Measurements from ENCODE around the gene IMP4.

The IMP4 gene

GRCh38 chr2:130390460-130391057 lies 47.9 kb downstream of the IMP4 start:
- no peak overlapping the region for H3K27ac ChIP-seq
- peak overlapping the region; percentile 74 for H3K4me3 ChIP-seq (ENCODE audit: low read depth, low read length)
- no peaks in the 10 kb centered on the region for H3K36me3 ChIP-seq (replicated peaks)
- TF ChIP-seq CTCF (IDR thresholded peaks at IDR 0.05; ENCODE audit: low read depth, low read length, missing control alignments): no peak
- in situ Hi-C loops (cut with HindIII; ENCODE audit: low pct_ligation_motif_present, low sequenced_read_pairs): no loop called here
- H3K27me3 ChIP-seq (replicated peaks): no peaks in the 10 kb centered on the region
- no peak for DNase-seq

DNA sequence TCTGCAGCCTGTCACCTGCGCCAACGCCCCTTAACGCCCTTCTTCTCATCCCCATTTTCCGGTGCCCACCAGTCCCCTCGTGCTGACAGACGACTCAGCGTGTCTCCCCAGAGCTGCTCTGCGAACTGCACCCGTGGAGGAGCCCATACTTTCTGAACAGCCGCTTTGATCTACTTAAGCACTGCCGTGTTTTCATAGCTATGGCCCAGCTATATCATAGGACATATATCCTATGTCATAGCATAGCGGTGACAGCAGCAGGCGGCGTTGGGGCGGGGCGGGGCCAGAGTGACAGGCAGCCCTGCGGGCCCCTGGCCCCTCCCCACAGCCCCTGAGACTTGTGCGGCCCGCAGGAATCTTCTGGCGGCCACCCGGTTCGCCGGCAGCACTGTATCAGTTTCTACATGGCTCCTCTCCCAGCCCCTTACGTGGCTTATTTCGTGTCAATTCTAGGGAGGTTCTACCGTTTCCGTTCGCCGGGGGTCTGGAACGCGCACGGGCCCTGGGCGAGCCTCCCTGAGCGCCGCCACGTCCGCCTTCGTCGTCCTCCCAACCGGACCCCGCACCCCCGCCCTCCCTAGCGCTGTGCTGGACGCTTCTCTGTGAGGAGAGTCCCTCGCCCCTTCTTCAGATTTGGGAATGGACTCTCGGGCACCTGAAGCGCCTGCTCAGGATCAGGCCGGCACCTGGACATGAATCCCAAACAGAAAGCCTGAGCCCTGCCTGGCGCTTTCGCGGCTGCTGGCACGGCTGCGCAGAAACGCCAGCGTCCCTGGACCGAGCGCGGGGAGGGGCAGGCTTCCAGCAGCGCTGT lies 48.6 kb downstream of the IMP4 start:
- in situ Hi-C loops (cut with HindIII; ENCODE audit: low pct_ligation_motif_present, low sequenced_read_pairs): no loop called here
- TF ChIP-seq CTCF (IDR thresholded peaks at IDR 0.05; ENCODE audit: low read depth, low read length, missing control alignments): no peak
- Histone ChIP-seq H3K4me3 (ENCODE audit: low read depth, low read length) (peak overlapping the region; percentile 74), H3K27me3 (replicated peaks) (no peaks in the 10 kb centered on the region), H3K27ac (peak overlapping the region; percentile 49), H3K36me3 (replicated peaks) (no peaks in the 10 kb centered on the region)
- DNase-seq: peak; percentile 57

DNA sequence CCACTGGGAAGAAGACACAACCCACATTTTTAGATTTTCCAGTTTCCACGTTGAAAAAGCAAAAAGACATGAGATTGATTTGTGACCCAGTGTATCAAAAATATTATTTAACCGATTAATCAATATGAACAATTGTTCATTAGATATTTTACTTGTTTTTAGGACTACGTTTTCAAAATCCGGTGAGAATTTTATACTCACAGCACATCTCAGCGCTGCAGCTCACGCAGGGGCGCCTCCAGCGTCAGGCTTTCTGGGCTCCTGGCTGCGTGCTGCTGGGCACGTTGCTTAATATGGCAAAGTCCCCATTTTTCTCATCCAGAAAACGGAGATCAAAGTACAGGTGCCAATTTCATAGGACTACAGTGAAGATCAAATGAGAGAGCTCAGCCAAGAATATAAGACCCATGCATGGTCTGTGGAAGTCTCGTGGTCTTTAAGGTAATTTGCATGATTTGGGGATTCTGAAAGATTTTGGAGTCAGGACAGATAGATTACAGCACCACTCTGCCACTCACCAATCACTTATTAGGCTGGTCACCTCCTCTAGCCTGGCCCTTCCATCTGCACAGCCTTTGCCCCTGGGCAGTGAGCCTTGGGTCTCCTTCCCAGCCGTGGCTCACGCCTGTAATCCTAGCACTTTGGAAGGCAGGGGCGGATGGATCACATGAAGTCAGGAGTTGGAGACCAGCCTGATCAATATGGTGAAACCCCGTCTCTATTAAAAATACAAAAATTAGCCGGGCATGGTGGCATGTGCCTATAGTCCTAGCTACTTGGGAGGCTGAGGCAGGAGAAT lies 49.4 kb downstream of the IMP4 start:
- TF ChIP-seq CTCF (IDR thresholded peaks at IDR 0.05; ENCODE audit: low read depth, low read length, missing control alignments): peak; percentile 34
- Histone ChIP-seq H3K27ac (no peak overlapping the region), H3K4me3 (ENCODE audit: low read depth, low read length) (peak overlapping the region; percentile 74), H3K27me3 (replicated peaks) (no peaks in the 10 kb centered on the region), H3K36me3 (replicated peaks) (no peaks in the 10 kb centered on the region)
- in situ Hi-C loops (cut with HindIII; ENCODE audit: low pct_ligation_motif_present, low sequenced_read_pairs): no loop called here
- DNase-seq: no peak

DNA sequence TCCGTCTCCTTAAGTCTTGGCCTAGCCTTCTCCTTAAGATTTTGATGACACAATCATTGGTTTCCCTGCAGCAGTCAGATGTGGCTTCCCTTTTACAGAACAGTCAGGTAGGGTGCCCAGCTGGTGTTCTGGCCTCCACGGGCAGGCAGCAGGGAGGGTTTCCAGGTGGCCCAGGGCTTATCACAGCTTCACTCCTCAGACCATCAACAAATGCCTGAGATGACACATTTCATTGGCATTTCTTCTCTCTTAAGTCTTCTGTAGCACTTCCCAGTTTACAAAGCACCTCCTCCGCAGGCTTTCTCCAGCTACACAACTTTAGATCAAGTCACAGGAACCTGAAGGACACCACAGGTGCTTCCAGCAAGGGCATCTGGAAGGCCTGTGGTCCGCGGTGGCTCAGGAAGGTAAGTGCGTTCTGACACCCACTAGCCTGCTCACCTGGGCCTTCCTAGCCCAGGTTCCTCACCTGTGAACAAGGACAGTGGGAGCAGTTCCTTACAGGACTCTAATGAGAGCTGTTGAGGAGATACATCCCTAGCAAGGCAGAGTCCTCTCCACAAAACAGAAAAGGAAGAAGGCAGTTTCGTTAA lies 50.7 kb downstream of the IMP4 start:
- Histone ChIP-seq H3K36me3 (replicated peaks) (no peaks in the 10 kb centered on the region), H3K4me3 (ENCODE audit: low read depth, low read length) (no peak overlapping the region), H3K27me3 (replicated peaks) (no peaks in the 10 kb centered on the region), H3K27ac (no peak overlapping the region)
- no peak for TF ChIP-seq CTCF (IDR thresholded peaks at IDR 0.05; ENCODE audit: low read depth, low read length, missing control alignments)
- in situ Hi-C loops (cut with HindIII; ENCODE audit: low pct_ligation_motif_present, low sequenced_read_pairs): no loop called here
- no peak for DNase-seq

Measured in brain microvascular endothelial cell (primary cell).